HepG2 (cell line): ENCODE data around the gene CAMSAP1.

Source experiments
- CTCF ChIP-seq: sonication (generic); formaldehyde crosslinking; IDR thresholded peaks from 2 replicates; pipeline ENCODE4 v1.5.0; 2020; ENCODE audit warnings: mild to moderate bottlenecking, missing genetic modification reagents, moderate library complexity
- PHF5A ChIP-seq: IDR thresholded peaks from one replicate; pipeline ENCODE4 v1.6.1; 2018; ENCODE audit warnings: low read depth, missing genetic modification reagents; ENCODE audit not compliant: unreplicated experiment

DNA sequence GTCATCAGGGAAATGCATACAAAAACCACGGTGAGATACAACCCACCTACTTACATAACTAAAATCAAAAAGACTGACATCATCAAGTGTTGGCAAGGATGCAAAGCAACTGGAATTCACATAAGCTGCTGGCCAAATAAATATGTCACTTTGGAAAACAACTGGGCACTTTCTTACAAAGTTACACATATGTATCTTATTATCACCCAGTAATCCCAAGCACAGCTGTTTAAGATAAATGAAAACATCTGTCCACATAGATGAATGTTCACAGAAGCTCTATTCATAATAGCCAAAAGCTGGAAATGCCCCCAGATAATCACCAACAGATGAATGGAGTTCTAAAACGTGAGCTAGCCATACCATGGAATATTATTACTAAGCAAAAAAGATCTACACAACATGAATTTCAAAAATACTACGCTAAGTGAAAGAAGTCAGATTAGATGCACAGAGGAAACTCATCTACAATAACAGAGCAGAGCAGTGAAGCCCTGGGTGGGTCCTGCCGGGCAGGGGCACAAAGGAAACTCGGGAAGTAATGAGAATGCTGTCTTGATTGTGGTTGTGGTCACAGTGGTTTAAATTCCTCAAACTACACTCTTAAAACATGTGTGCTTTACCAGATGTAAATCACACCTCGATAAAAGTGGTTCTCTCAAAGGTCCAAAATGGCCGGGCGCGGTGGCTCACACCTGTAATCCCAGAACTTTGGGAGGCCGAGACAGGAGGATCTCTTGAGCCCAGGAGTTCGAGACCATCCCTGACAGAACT is 8.5 kb downstream of the CAMSAP1 start:
- TF ChIP-seq PHF5A (CRISPR knock-in tag), result no peak
- TF ChIP-seq CTCF (CRISPR knock-in tag), result no peak
